DMS 273 (cell line): ENCODE data around the gene OR2K2.
"Not testable (repeated sequence)": the region's sequence is repeated elsewhere in the genome, so short reads cannot be mapped to it uniquely, and the experiment has no call there.

ENCODE experiments used
- DNase-seq: peaks from one replicate; lab custom pipeline; 2025; ENCODE audit not compliant: unreplicated experiment; lab: John Stamatoyannopoulos, UW

Gene OR2K2

GRCh38 chr9:111298111-111298510, 31.9 kb downstream of the OR2K2 start:
- no peak for DNase-seq

GRCh38 chr9:111297066-111297824, 32.8 kb downstream of the OR2K2 start:
- DNase-seq: no peak

- DNase-seq: no peak
Measured at GRCh38 chr9:111294691-111295451, 35.2 kb downstream of the OR2K2 start.

GRCh38 chr9:111287127-111287526, 42.9 kb downstream of the OR2K2 start:
- no peak for DNase-seq

GRCh38 chr9:111284703-111285102, 45.3 kb downstream of the OR2K2 start:
- DNase-seq: no peak

GRCh38 chr9:111282845-111283244, 47.2 kb downstream of the OR2K2 start:
- DNase-seq: peak; percentile 8

GRCh38 chr9:111280795-111281194, 49.2 kb downstream of the OR2K2 start:
- not testable (repeated sequence) for DNase-seq
